GM12892 (cell line): ENCODE results near the gene PPP1R37.

Experiments used
- POLR2A ChIP-seq: IDR thresholded peaks from 2 replicates; pipeline ENCODE4 v1.6.1; 2011; ENCODE audit warnings: low read depth, low read length, control low read depth
- POLR2AphosphoS5 ChIP-seq: IDR thresholded peaks from 2 replicates; pipeline ENCODE4 v1.6.1; 2011; ENCODE audit warnings: low read depth, low read length, control low read depth

DNA sequence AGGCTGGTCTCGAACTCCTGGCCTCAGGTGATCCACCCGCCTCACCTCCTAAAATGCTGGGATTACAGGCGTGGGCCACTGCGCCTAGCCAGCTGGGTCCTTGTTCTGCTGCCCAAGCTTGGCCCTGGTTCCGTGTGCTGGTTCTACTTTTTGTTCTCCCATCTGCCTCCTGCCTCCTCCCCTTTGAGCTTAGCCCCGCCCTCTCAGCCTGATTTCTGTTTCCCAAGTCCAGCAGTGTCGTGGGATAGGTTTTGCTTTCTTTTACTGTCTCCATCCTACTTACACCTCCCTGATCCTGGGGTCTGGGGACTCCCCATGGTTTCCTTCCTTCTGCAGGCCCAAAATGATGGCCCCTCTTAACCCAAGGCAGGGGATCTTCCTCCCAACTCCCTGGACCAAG lies 88.0 kb downstream of the PPP1R37 start:
- TF ChIP-seq POLR2A (no peak), POLR2AphosphoS5 (no peak)
